OCI-LY3 (cell line): ENCODE data around the gene RPS24.

Source experiments
- EZH2phosphoT487 ChIP-seq: fragments of 200-600 bp; shearing (Covaris generic); IDR thresholded peaks from 2 replicates; pipeline ENCODE4 v1.6.1; 2018; ENCODE audit warnings: antibody characterized with exemption, mixed run types, low read depth
- TF ChIP-seq, protein P1 (sequence below): fragments of 200-600, 300-600 bp; sonication (generic); IDR thresholded peaks from 2 replicates; pipeline ENCODE4 v1.5.1; 2014; ENCODE audit warnings: antibody characterized with exemption, low read length, low read depth

DNA sequence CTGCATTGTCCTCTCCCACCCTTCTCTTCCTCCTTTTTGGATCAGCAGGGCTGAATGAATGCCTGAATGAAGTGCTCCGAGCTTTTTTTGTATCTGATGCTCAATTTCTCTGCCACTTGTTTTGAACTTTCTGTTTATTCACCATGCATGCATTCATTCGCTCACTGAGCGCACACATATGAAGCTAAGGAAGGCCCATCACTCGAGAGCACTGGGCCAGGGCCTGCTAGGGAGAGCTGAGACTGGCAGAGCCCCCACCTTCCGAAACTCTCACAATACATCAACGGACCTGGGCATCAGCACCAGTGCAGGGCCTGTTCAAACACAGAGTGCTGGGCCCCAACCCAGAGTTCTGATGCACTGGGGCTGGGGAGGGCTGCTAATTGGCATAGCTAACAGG lies 45.7 kb downstream of the RPS24 start:
- TF ChIP-seq, protein P1, sequence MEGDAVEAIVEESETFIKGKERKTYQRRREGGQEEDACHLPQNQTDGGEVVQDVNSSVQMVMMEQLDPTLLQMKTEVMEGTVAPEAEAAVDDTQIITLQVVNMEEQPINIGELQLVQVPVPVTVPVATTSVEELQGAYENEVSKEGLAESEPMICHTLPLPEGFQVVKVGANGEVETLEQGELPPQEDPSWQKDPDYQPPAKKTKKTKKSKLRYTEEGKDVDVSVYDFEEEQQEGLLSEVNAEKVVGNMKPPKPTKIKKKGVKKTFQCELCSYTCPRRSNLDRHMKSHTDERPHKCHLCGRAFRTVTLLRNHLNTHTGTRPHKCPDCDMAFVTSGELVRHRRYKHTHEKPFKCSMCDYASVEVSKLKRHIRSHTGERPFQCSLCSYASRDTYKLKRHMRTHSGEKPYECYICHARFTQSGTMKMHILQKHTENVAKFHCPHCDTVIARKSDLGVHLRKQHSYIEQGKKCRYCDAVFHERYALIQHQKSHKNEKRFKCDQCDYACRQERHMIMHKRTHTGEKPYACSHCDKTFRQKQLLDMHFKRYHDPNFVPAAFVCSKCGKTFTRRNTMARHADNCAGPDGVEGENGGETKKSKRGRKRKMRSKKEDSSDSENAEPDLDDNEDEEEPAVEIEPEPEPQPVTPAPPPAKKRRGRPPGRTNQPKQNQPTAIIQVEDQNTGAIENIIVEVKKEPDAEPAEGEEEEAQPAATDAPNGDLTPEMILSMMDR: no peak
- no peak for TF ChIP-seq EZH2phosphoT487
